Panc1 (cell line): ENCODE measurements around the gene ERBB2. TPM values are rescaled to one million over a fixed set of nuclear protein-coding genes. Genes with fewer than 3 reads are reported as not detected.
A peak's percentile ranks its signal among the peaks of the same experiment; 100 is the strongest.

ENCODE experiments used
- ATAC-seq: fragments of 200-7000 bp; cut with Tn5 transposase; 2 replicates; pipeline ENCODE4 v1.9.1; 2020; ENCODE audit warnings: mild to moderate bottlenecking, moderate library complexity
- BruUV-seq: library from RNA; stranded (reverse); fragments of 400-500 nt; replicated peaks from 2 replicates; lab custom pipeline; 2021; lab: Mats Ljungman, UMichigan
- CTCF ChIA-PET: fragments of 300-600 bp; sonication (Branson Sonifier 250); formaldehyde crosslinking; loops from one replicate; lab custom pipeline; 2022; ENCODE audit warnings: antibody characterized with exemption; lab: Charles Lee
- POLR2A ChIA-PET: fragments of 300-600 bp; sonication (Branson Sonifier 250); formaldehyde crosslinking; loops from one replicate; lab custom pipeline; 2022; ENCODE audit warnings: antibody characterized with exemption; lab: Charles Lee
- DNase-seq: peaks from one replicate; pipeline ENCODE4 v3.0.0-alpha.2; 2010; ENCODE audit warnings: low read depth, low spot score
- H3K27ac ChIP-seq: 2 replicates; pipeline ENCODE4 v1.5.1; 2011; ENCODE audit warnings: mild to moderate bottlenecking, low read length, inconsistent platforms
- H3K27me3 ChIP-seq: fragments of 200-500 bp; sonication (Bioruptor generic); 2 replicates; pipeline ENCODE4 v1.6.0; 2014; ENCODE audit warnings: low read length, inconsistent platforms; ENCODE audit not compliant: control insufficient read depth, insufficient read depth
- H3K36me3 ChIP-seq: fragments of 200-500 bp; sonication (Bioruptor generic); 2 replicates; pipeline ENCODE4 v1.5.1; 2014; ENCODE audit warnings: inconsistent platforms, mild to moderate bottlenecking, low read length, moderate library complexity; ENCODE audit not compliant: control insufficient read depth, insufficient read depth
- H3K4me1 ChIP-seq: 2 replicates; pipeline ENCODE4 v1.5.1; 2011; ENCODE audit warnings: inconsistent platforms, mild to moderate bottlenecking, low read length, moderate library complexity; ENCODE audit not compliant: control insufficient read depth, insufficient read depth
- H3K4me3 ChIP-seq, 2 experiments: 2 replicates each; pipeline ENCODE4 v1.5.1; 2011 to 2012; ENCODE audit warnings: low read depth in 2 of 2, low read length in 2 of 2, mild to moderate bottlenecking in 2 of 2, inconsistent platforms in 1 of 2, moderate library complexity in 1 of 2
- H3K9me3 ChIP-seq: fragments of 200-500 bp; sonication (Bioruptor generic); 2 replicates; pipeline ENCODE4 v1.5.1; 2014; ENCODE audit warnings: low read depth, mild to moderate bottlenecking, inconsistent platforms, low read length, moderate library complexity; ENCODE audit not compliant: control insufficient read depth, insufficient read depth
- POLR2AphosphoS5 ChIP-seq: IDR thresholded peaks from 2 replicates; pipeline ENCODE4 v1.6.1; 2012; ENCODE audit warnings: mild to moderate bottlenecking, low read depth, low read length, moderate library complexity
- REST ChIP-seq, 2 experiments: IDR thresholded peaks; 2 replicates each; pipeline ENCODE4 v1.6.1; 2011 to 2012; ENCODE audit warnings: low read depth in 2 of 2, control low read depth in 1 of 2, low read length in 1 of 2, mild to moderate bottlenecking in 1 of 2, moderate library complexity in 1 of 2; ENCODE audit not compliant: insufficient read depth in 1 of 2
- SIN3A ChIP-seq: IDR thresholded peaks from 2 replicates; pipeline ENCODE4 v1.6.1; 2012; ENCODE audit warnings: low read depth, mild to moderate bottlenecking, low read length, moderate library complexity, borderline replicate concordance; ENCODE audit not compliant: insufficient read depth
- TCF7L2 ChIP-seq: IDR thresholded peaks from 2 replicates; pipeline ENCODE4 v1.6.1; 2011; ENCODE audit warnings: mild to moderate bottlenecking, low read depth, low read length, inconsistent platforms
- in situ Hi-C: cut with HindIII; loops from 2 replicates; pipeline ENCODE4 v1.10.0; 2016; ENCODE audit warnings: low sequenced_read_pairs, low pct_unique_long_range_greater_than_20kb
- intact Hi-C: fragments of 100-400 bp; cut with micrococcal nuclease; formaldehyde crosslinking; loops from one replicate; pipeline ENCODE4 v1.10.0; 2022; ENCODE audit not compliant: unreplicated experiment
- total RNA-seq: library from RNA; stranded (reverse); gene quantifications from one replicate; pipeline ENCODE4 v1.2.1, GENCODE V29; 2021; ENCODE audit not compliant: unreplicated experiment
- TF ChIP-seq, protein P1 (sequence below): fragments of 450-650 bp; IDR thresholded peaks from 2 replicates; pipeline ENCODE4 v1.5.1; 2017; ENCODE audit warnings: mild to moderate bottlenecking

Gene ERBB2
- total RNA-seq, 1 experiment from 2014 or later = 68.6 TPM

- in situ Hi-C loops = no loop called here
- no TSS peak for BruUV-seq
Measured at GRCh38 chr17:39667262-39667944, 32.5 kb upstream of the ERBB2 start.

More at GRCh38 chr17:39667262-39667944, 32.5 kb upstream of the ERBB2 start:
- Histone ChIP-seq H3K9me3 (no peaks in the 10 kb centered on the region), H3K36me3 (no peaks in the 10 kb centered on the region), H3K27ac (peak overlapping the region; percentile 32; the same call in 1 of the 2 replicates), H3K4me3 (no peak overlapping the region; a peak in 1 of 4 replicates), H3K27me3 (no peaks in the 10 kb centered on the region), H3K4me1 (peaks cover 46% of the 10 kb centered on the region)
- intact Hi-C loops = no loop called here
- CTCF ChIA-PET = interaction anchor here (0.6 to 2.1 kb wide), 3 partner anchors 46 to 1086 kb away, joined by 4 to 11 read pairs (median 6); no protein-coding TSS in a partner anchor
- POLR2A ChIA-PET = interaction anchor here (0.5 to 0.7 kb wide), 3 partner anchors 18 to 218 kb away, joined by 3 to 16 read pairs (median 3); no protein-coding TSS in a partner anchor
- ATAC-seq (no peak), DNase-seq (no peak)
- no peak for TF ChIP-seq POLR2AphosphoS5
- no peak for TF ChIP-seq SIN3A
- TF ChIP-seq REST (IDR thresholded peaks at IDR 0.05; ENCODE audit: insufficient read depth in 1 of 2, low read depth in 2 of 2, low read length in 1 of 2) = no peak
- TF ChIP-seq, protein P1, sequence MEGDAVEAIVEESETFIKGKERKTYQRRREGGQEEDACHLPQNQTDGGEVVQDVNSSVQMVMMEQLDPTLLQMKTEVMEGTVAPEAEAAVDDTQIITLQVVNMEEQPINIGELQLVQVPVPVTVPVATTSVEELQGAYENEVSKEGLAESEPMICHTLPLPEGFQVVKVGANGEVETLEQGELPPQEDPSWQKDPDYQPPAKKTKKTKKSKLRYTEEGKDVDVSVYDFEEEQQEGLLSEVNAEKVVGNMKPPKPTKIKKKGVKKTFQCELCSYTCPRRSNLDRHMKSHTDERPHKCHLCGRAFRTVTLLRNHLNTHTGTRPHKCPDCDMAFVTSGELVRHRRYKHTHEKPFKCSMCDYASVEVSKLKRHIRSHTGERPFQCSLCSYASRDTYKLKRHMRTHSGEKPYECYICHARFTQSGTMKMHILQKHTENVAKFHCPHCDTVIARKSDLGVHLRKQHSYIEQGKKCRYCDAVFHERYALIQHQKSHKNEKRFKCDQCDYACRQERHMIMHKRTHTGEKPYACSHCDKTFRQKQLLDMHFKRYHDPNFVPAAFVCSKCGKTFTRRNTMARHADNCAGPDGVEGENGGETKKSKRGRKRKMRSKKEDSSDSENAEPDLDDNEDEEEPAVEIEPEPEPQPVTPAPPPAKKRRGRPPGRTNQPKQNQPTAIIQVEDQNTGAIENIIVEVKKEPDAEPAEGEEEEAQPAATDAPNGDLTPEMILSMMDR = no peak
- no peak for TF ChIP-seq TCF7L2
